Measurements from ENCODE around the gene EPB41L1. TPM values are rescaled to one million over a fixed set of nuclear protein-coding genes. Genes with fewer than 3 reads are reported as not detected.

Gene EPB41L1
- total RNA-seq, 1 donor from 2014 or later = 31.4 TPM

DNA sequence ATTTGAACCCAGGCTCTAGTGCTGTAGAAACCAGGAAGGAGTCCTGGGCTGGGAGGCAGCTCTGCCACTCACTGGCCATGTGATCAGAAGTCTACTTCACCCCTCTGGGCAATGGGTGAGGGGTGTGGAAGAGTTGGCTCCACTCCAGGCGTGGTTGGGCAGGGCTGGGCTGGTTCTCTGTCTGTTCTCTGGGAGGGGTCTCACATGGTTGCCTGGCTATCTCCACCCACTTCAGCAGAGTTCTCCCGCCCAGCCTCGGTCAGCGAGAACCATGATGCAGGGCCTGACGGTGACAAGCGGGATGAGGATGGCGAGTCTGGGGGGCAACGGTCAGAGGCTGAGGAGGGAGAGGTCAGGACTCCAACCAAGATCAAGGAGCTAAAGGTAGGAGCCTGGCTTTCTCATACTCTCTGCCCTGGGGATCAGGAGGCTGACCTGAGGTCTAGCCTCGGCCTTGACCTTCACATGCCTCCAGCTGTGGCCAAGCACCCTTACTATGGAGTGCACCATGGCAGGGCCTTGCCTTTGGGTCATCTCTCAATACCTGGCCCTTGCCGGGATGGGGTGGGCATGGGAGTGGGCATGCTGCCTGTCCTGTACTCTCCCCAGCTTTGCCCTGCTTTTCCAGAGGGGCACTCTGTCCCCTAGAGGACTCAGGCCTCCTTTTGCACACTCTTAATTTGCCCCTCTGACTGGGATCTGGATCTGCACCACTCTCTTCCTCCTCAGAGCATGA, 39.6 kb downstream of the EPB41L1 start:
- Mint-ChIP-seq H3K4me3 (ENCODE audit: unreplicated experiment) (no peak overlapping the region), H3K27me3 (ENCODE audit: unreplicated experiment) (no peaks in the 10 kb centered on the region), H3K4me1 (ENCODE audit: unreplicated experiment) (no peaks in the 10 kb centered on the region), H3K27ac (ENCODE audit: unreplicated experiment) (no peak overlapping the region), H3K36me3 (ENCODE audit: unreplicated experiment) (peaks cover 20% of the 10 kb centered on the region), H3K9me3 (ENCODE audit: unreplicated experiment) (no peaks in the 10 kb centered on the region)
- no peak for DNase-seq (ENCODE audit: extremely low spot score, unreplicated experiment)
- TF ChIP-seq, protein P1, sequence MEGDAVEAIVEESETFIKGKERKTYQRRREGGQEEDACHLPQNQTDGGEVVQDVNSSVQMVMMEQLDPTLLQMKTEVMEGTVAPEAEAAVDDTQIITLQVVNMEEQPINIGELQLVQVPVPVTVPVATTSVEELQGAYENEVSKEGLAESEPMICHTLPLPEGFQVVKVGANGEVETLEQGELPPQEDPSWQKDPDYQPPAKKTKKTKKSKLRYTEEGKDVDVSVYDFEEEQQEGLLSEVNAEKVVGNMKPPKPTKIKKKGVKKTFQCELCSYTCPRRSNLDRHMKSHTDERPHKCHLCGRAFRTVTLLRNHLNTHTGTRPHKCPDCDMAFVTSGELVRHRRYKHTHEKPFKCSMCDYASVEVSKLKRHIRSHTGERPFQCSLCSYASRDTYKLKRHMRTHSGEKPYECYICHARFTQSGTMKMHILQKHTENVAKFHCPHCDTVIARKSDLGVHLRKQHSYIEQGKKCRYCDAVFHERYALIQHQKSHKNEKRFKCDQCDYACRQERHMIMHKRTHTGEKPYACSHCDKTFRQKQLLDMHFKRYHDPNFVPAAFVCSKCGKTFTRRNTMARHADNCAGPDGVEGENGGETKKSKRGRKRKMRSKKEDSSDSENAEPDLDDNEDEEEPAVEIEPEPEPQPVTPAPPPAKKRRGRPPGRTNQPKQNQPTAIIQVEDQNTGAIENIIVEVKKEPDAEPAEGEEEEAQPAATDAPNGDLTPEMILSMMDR (IDR thresholded peaks at IDR 0.05) = no peak

DNA sequence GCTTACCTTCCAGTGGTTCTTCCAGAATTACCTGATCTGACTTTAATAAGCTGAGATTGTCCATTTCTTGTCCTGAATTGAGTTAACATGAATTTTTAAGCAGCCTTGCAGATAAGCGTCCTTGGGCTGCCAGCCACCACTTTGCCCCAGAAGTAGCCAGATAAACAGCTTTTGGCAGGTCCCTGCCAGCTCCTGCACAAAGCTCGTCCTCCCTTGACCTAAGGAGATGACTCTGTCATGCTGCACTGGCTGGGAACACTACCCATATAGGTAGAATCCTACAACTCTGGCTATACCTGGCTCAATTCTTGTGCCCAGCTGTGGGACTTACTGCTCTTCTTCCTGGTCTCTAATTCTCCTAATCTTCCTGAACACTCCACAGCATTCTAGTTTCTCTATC, 42.1 kb downstream of the EPB41L1 start:
- TF ChIP-seq, protein P1 (IDR thresholded peaks at IDR 0.05) = no peak
- Mint-ChIP-seq H3K36me3 (ENCODE audit: unreplicated experiment) (peaks cover 18% of the 10 kb centered on the region), H3K9me3 (ENCODE audit: unreplicated experiment) (no peaks in the 10 kb centered on the region), H3K4me3 (ENCODE audit: unreplicated experiment) (no peak overlapping the region), H3K27me3 (ENCODE audit: unreplicated experiment) (no peaks in the 10 kb centered on the region), H3K4me1 (ENCODE audit: unreplicated experiment) (no peaks in the 10 kb centered on the region), H3K27ac (ENCODE audit: unreplicated experiment) (no peak overlapping the region)
- no peak for DNase-seq (ENCODE audit: extremely low spot score, unreplicated experiment)

DNA sequence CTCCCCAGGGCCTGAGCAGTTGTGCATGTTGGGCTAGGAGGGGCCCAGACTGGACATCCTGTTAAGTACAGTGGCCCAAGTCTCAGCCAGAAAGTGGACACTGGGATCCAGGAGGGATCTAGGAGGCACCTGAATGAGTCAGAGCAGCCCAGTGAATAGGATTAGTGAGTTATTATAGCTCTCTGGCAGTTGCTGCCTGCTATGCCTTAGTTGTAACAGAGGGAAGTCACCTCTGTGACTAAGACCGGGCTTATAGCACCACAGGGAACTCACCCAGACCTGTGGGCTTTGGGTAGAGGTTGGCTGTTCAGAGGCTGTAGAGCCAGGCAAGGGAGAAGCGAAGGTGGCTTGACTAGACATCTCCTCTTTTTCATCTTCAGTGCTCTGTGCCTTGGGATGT, 42.7 kb downstream of the EPB41L1 start:
- no peak overlapping the region for H3K27ac Mint-ChIP-seq (ENCODE audit: unreplicated experiment)
- H3K9me3 Mint-ChIP-seq (ENCODE audit: unreplicated experiment) = no peaks in the 10 kb centered on the region
- no peaks in the 10 kb centered on the region for H3K27me3 Mint-ChIP-seq (ENCODE audit: unreplicated experiment)
- no peaks in the 10 kb centered on the region for H3K4me1 Mint-ChIP-seq (ENCODE audit: unreplicated experiment)
- no peak for DNase-seq (ENCODE audit: extremely low spot score, unreplicated experiment)
- H3K36me3 Mint-ChIP-seq (ENCODE audit: unreplicated experiment) = peaks cover 18% of the 10 kb centered on the region
- H3K4me3 Mint-ChIP-seq (ENCODE audit: unreplicated experiment) = no peak overlapping the region
- TF ChIP-seq, protein P1 (IDR thresholded peaks at IDR 0.05) = no peak

DNA sequence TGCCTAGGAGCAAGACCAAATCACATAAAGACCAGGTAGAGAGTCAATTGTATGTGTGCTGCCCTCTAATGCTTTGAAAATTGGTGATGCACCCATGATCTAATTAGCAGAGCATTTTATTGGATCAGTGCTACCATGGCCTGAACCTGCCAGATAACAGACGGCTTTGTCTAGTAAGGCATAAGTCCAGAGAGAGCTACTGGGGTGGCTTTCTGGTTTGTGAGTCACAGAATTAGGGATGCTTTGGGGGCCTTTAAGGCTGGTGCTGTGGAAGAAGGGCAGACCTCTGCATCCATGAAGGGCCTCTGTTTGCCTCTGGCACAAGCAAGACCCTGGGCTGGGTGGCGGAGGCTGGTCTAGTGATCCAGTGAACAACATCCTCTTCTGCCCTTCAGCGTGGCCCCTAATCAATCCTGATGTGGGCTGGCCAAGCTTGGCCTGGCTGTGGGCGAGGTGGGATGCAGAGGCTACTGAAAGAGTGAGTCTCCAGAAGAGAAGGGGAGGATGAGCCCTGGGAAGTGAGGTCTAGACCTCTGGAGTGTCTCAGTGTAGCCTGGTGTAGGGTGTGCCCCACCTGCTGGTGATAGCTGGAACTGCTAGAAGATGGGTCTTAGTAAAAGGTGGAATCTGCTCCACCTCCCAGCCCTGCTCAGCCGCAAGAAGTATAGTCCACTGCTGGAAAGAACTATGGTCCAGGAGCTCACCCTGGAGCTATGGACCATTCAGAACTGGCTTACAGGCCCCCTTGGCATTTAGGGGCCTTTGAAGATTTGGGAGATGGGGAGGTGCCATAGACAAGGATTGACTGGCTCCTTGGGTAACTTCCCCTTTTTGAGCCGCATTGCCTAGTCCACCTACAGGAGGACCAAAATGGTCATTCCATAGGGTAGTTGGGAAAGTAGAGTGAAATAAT, 45.1 kb downstream of the EPB41L1 start:
- DNase-seq (ENCODE audit: extremely low spot score, unreplicated experiment) = peak; percentile 92
- Mint-ChIP-seq H3K4me1 (ENCODE audit: unreplicated experiment) (no peaks in the 10 kb centered on the region), H3K27me3 (ENCODE audit: unreplicated experiment) (no peaks in the 10 kb centered on the region), H3K36me3 (ENCODE audit: unreplicated experiment) (peaks cover 12% of the 10 kb centered on the region), H3K27ac (ENCODE audit: unreplicated experiment) (no peak overlapping the region), H3K9me3 (ENCODE audit: unreplicated experiment) (no peaks in the 10 kb centered on the region), H3K4me3 (ENCODE audit: unreplicated experiment) (no peak overlapping the region)
- TF ChIP-seq, protein P1 (IDR thresholded peaks at IDR 0.05) = peak; percentile 91

DNA sequence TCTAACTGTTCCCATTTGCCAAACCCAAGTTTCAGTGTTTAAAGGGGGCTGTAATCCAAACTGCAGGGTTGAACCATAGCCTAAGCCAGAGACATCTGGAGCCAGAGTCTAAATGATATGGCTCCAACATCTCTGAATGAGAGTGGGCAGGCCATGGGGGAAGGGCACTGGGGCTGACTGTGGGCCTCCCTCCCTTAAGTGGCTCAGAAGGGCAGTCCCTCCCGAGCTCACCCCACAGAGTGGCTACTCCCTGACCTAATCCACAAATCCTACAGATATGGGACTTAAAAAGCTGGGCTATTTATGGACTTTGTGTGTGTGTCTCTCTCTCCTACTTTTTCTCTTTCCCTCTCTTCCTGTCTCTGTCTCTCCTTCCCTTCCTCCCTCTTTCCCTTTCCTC, 45.9 kb downstream of the EPB41L1 start:
- TF ChIP-seq, protein P1 (IDR thresholded peaks at IDR 0.05) = no peak
- no peaks in the 10 kb centered on the region for H3K27me3 Mint-ChIP-seq (ENCODE audit: unreplicated experiment)
- H3K4me1 Mint-ChIP-seq (ENCODE audit: unreplicated experiment) = no peaks in the 10 kb centered on the region
- no peak overlapping the region for H3K27ac Mint-ChIP-seq (ENCODE audit: unreplicated experiment)
- peaks cover 10% of the 10 kb centered on the region for H3K36me3 Mint-ChIP-seq (ENCODE audit: unreplicated experiment)
- H3K4me3 Mint-ChIP-seq (ENCODE audit: unreplicated experiment) = no peak overlapping the region
- no peaks in the 10 kb centered on the region for H3K9me3 Mint-ChIP-seq (ENCODE audit: unreplicated experiment)
- no peak for DNase-seq (ENCODE audit: extremely low spot score, unreplicated experiment)
